Measurements from ENCODE around the gene TRAM2.

GRCh38 chr6:52511572-52512151 is 65.2 kb downstream of the TRAM2 start:
- TF ChIP-seq GABPB1 (CRISPR knock-in tag; IDR thresholded peaks at IDR 0.05) = no peak
- TF ChIP-seq CTCF (CRISPR knock-in tag; IDR thresholded peaks at IDR 0.05) = no peak
- TF ChIP-seq EED (CRISPR knock-in tag; IDR thresholded peaks at IDR 0.05) = no peak

All from HepG2 (cell line).